Neural progenitor cell (in vitro differentiated cells): Measurements from ENCODE around the gene MAPK4. TPM values are rescaled to one million over a fixed set of nuclear protein-coding genes. Genes with fewer than 3 reads are reported as not detected.

ENCODE experiments used
- DNase-seq: peaks from one replicate; pipeline ENCODE4 v3.0.0-alpha.2; 2016; ENCODE audit warnings: low spot score
- H2AFZ ChIP-seq: fragments of 200-600 bp; sonication (generic); replicated peaks from 2 replicates; pipeline ENCODE4 v1.6.1; 2016; ENCODE audit warnings: antibody characterized with exemption
- H3F3A ChIP-seq: fragments of 200-600 bp; sonication (generic); 2 replicates; pipeline ENCODE4 v1.6.1; 2016; ENCODE audit warnings: antibody characterized with exemption, low read depth
- H3K27ac ChIP-seq: fragments of 200-600 bp; sonication (generic); 2 replicates; pipeline ENCODE4 v1.5.1; 2016; ENCODE audit warnings: mild to moderate bottlenecking
- H3K27me3 ChIP-seq: fragments of 200-600 bp; sonication (generic); 2 replicates; pipeline ENCODE4 v1.6.1; 2016; ENCODE audit warnings: mild to moderate bottlenecking, moderate library complexity
- H3K36me3 ChIP-seq: fragments of 200-600 bp; sonication (generic); 2 replicates; pipeline ENCODE4 v1.5.1; 2016
- H3K4me1 ChIP-seq: fragments of 200-600 bp; sonication (generic); 2 replicates; pipeline ENCODE4 v1.6.1; 2016; ENCODE audit warnings: mixed run types
- H3K4me2 ChIP-seq: fragments of 200-600 bp; sonication (generic); 2 replicates; pipeline ENCODE4 v1.6.1; 2016
- H3K4me3 ChIP-seq: fragments of 200-600 bp; sonication (generic); 2 replicates; pipeline ENCODE4 v1.5.1; 2016
- H3K79me2 ChIP-seq: fragments of 200-600 bp; sonication (generic); 2 replicates; pipeline ENCODE4 v1.6.1; 2016; ENCODE audit warnings: low read depth
- H3K9ac ChIP-seq: fragments of 200-600 bp; sonication (generic); 2 replicates; pipeline ENCODE4 v1.6.1; 2016
- H3K9me3 ChIP-seq: fragments of 200-600 bp; sonication (generic); 2 replicates; pipeline ENCODE4 v1.5.1; 2016; ENCODE audit warnings: low read depth
- H4K20me1 ChIP-seq: fragments of 200-600 bp; sonication (generic); 2 replicates; pipeline ENCODE4 v1.6.1; 2016; ENCODE audit warnings: low read depth
- H3K27ac Mint-ChIP-seq: 3 replicates; pipeline ENCODE4 v1.8.0; 2021; ENCODE audit warnings: mixed read lengths
- H3K27me3 Mint-ChIP-seq: 2 replicates; pipeline ENCODE4 v1.8.0; 2022; ENCODE audit warnings: low read depth, mild to moderate bottlenecking, inconsistent platforms, moderate library complexity, mixed read lengths; ENCODE audit not compliant: insufficient read depth
- H3K36me3 Mint-ChIP-seq: 3 replicates; pipeline ENCODE4 v1.8.0; 2021; ENCODE audit warnings: mixed read lengths
- H3K4me1 Mint-ChIP-seq: 3 replicates; pipeline ENCODE4 v1.8.0; 2021; ENCODE audit warnings: mixed read lengths
- H3K4me3 Mint-ChIP-seq: 3 replicates; pipeline ENCODE4 v1.8.0; 2021; ENCODE audit warnings: mild to moderate bottlenecking, moderate library complexity, mixed read lengths
- H3K9me3 Mint-ChIP-seq: 3 replicates; pipeline ENCODE4 v1.8.0; 2020; ENCODE audit warnings: mixed read lengths
- EZH2 ChIP-seq: fragments of 200-600 bp; sonication (generic); IDR thresholded peaks from 2 replicates; pipeline ENCODE4 v1.6.1; 2017; ENCODE audit warnings: antibody characterized with exemption, mild to moderate bottlenecking, moderate library complexity
- EZH2phosphoT487 ChIP-seq: fragments of 200-600 bp; sonication (generic); IDR thresholded peaks from 2 replicates; pipeline ENCODE4 v1.6.1; 2017; ENCODE audit warnings: antibody characterized with exemption
- total RNA-seq: library from RNA; depleted of rRNA; stranded (reverse); fragments of >200 nt; gene quantifications from 2 replicates; pipeline ENCODE4 v1.2.3, GENCODE V29; 2015; ENCODE audit warnings: low replicate concordance
- TF ChIP-seq, protein P1 (sequence below): fragments of 200-600 bp; sonication (generic); IDR thresholded peaks from 2 replicates; pipeline ENCODE4 v1.5.1; 2017; ENCODE audit warnings: antibody characterized with exemption, mild to moderate bottlenecking

MAPK4 gene
- total RNA-seq, 1 donor from 2014 or later, result 7.0 TPM

DNA sequence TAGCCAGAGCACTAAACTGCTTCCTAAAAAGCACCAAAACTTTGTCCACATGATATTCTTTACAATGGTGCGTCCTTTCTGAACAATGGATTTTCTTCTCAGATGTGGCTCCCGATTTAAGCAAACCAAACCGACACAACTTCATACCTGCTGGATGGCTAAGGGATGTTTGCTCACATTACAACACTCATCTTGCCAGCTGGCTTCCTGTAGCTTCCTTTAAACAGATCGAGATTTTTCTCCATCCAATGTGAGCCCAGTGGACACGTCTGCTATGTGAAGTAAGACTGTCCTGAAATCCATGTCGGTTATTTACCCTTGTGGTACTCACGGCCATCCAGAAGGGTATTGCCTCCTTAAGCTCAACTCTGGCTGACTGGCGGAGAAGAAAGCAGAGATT, 126.5 kb downstream of the MAPK4 start:
- H3K4me1 ChIP-seq, result peaks cover 21% of the 10 kb centered on the region
- H3K27me3 Mint-ChIP-seq, result no peaks in the 10 kb centered on the region
- H3F3A ChIP-seq, result no peaks in the 10 kb centered on the region
- no peak overlapping the region for H3K4me3 Mint-ChIP-seq
- H3K27ac ChIP-seq, result no peak overlapping the region
- no peak overlapping the region for H2AFZ ChIP-seq
- H3K4me1 Mint-ChIP-seq, result peaks cover 14% of the 10 kb centered on the region
- no peak for DNase-seq
- no peaks in the 10 kb centered on the region for H3K79me2 ChIP-seq
- no peak for TF ChIP-seq EZH2phosphoT487
- TF ChIP-seq, protein P1, sequence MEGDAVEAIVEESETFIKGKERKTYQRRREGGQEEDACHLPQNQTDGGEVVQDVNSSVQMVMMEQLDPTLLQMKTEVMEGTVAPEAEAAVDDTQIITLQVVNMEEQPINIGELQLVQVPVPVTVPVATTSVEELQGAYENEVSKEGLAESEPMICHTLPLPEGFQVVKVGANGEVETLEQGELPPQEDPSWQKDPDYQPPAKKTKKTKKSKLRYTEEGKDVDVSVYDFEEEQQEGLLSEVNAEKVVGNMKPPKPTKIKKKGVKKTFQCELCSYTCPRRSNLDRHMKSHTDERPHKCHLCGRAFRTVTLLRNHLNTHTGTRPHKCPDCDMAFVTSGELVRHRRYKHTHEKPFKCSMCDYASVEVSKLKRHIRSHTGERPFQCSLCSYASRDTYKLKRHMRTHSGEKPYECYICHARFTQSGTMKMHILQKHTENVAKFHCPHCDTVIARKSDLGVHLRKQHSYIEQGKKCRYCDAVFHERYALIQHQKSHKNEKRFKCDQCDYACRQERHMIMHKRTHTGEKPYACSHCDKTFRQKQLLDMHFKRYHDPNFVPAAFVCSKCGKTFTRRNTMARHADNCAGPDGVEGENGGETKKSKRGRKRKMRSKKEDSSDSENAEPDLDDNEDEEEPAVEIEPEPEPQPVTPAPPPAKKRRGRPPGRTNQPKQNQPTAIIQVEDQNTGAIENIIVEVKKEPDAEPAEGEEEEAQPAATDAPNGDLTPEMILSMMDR, result no peak
- TF ChIP-seq EZH2, result no peak
- H3K27ac Mint-ChIP-seq, result no peak overlapping the region
- no peak overlapping the region for H3K4me3 ChIP-seq
- peaks cover 9% of the 10 kb centered on the region for H3K36me3 Mint-ChIP-seq
- peaks cover 7% of the 10 kb centered on the region for H3K9me3 Mint-ChIP-seq
- no peaks in the 10 kb centered on the region for H3K36me3 ChIP-seq
- peak overlapping the region; percentile 29 for H3K4me2 ChIP-seq
- H3K9me3 ChIP-seq, result no peaks in the 10 kb centered on the region
- H3K27me3 ChIP-seq, result no peaks in the 10 kb centered on the region
- H3K9ac ChIP-seq, result no peak overlapping the region
- no peaks in the 10 kb centered on the region for H4K20me1 ChIP-seq

GRCh38 chr18:50687491-50687890, 127.6 kb downstream of the MAPK4 start:
- DNase-seq, result no peak
- Histone ChIP-seq H3K27ac (no peak overlapping the region), H3K79me2 (no peaks in the 10 kb centered on the region), H3K9me3 (no peaks in the 10 kb centered on the region), H3K4me3 (no peak overlapping the region), H3K9ac (no peak overlapping the region), H2AFZ (no peak overlapping the region), H3K4me1 (peaks cover 27% of the 10 kb centered on the region), H3K27me3 (no peaks in the 10 kb centered on the region), H3F3A (no peaks in the 10 kb centered on the region), H3K36me3 (no peaks in the 10 kb centered on the region), H4K20me1 (no peaks in the 10 kb centered on the region), H3K4me2 (no peak overlapping the region)
- TF ChIP-seq, protein P1, result no peak
- no peak for TF ChIP-seq EZH2phosphoT487
- no peak for TF ChIP-seq EZH2
- H3K27ac Mint-ChIP-seq, result no peak overlapping the region
- peaks cover 3% of the 10 kb centered on the region for H3K9me3 Mint-ChIP-seq
- no peaks in the 10 kb centered on the region for H3K27me3 Mint-ChIP-seq
- H3K4me1 Mint-ChIP-seq, result peaks cover 18% of the 10 kb centered on the region
- H3K4me3 Mint-ChIP-seq, result no peak overlapping the region
- peaks cover 5% of the 10 kb centered on the region for H3K36me3 Mint-ChIP-seq

- H3K36me3 ChIP-seq, result no peaks in the 10 kb centered on the region
- TF ChIP-seq EZH2phosphoT487 (no peak), EZH2 (no peak)
- TF ChIP-seq, protein P1, result no peak
Measured at GRCh38 chr18:50689578-50689977, 129.7 kb downstream of the MAPK4 start.

More at GRCh38 chr18:50689578-50689977, 129.7 kb downstream of the MAPK4 start:
- Histone ChIP-seq H2AFZ (no peak overlapping the region), H3K9ac (no peak overlapping the region), H3K4me2 (no peak overlapping the region), H3K4me1 (peaks cover 28% of the 10 kb centered on the region), H3F3A (no peaks in the 10 kb centered on the region), H3K27me3 (no peaks in the 10 kb centered on the region), H3K27ac (no peak overlapping the region), H3K9me3 (no peaks in the 10 kb centered on the region), H3K79me2 (no peaks in the 10 kb centered on the region), H4K20me1 (no peaks in the 10 kb centered on the region), H3K4me3 (no peak overlapping the region)
- H3K27me3 Mint-ChIP-seq, result no peaks in the 10 kb centered on the region
- peaks cover 20% of the 10 kb centered on the region for H3K4me1 Mint-ChIP-seq
- no peaks in the 10 kb centered on the region for H3K9me3 Mint-ChIP-seq
- H3K4me3 Mint-ChIP-seq, result no peak overlapping the region
- H3K36me3 Mint-ChIP-seq, result peaks cover 3% of the 10 kb centered on the region
- no peak overlapping the region for H3K27ac Mint-ChIP-seq
- DNase-seq, result no peak
